ENCODE data around the gene CYP27B1.

GRCh38 chr12:57764662-57765002 lies 2.2 kb downstream of the CYP27B1 start:
- no peak for TF ChIP-seq ZNF184 (CRISPR knock-in tag; IDR thresholded peaks at IDR 0.05)
- TF ChIP-seq, protein P1, sequence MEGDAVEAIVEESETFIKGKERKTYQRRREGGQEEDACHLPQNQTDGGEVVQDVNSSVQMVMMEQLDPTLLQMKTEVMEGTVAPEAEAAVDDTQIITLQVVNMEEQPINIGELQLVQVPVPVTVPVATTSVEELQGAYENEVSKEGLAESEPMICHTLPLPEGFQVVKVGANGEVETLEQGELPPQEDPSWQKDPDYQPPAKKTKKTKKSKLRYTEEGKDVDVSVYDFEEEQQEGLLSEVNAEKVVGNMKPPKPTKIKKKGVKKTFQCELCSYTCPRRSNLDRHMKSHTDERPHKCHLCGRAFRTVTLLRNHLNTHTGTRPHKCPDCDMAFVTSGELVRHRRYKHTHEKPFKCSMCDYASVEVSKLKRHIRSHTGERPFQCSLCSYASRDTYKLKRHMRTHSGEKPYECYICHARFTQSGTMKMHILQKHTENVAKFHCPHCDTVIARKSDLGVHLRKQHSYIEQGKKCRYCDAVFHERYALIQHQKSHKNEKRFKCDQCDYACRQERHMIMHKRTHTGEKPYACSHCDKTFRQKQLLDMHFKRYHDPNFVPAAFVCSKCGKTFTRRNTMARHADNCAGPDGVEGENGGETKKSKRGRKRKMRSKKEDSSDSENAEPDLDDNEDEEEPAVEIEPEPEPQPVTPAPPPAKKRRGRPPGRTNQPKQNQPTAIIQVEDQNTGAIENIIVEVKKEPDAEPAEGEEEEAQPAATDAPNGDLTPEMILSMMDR (IDR thresholded peaks at IDR 0.05 in 2 of 3, conservative IDR thresholded peaks at IDR 0.05 in 1 of 3; ENCODE audit: insufficient read depth in 2 of 3, low read depth in 1 of 3, low read length in 3 of 3) = no peak
- TF ChIP-seq, protein P2, sequence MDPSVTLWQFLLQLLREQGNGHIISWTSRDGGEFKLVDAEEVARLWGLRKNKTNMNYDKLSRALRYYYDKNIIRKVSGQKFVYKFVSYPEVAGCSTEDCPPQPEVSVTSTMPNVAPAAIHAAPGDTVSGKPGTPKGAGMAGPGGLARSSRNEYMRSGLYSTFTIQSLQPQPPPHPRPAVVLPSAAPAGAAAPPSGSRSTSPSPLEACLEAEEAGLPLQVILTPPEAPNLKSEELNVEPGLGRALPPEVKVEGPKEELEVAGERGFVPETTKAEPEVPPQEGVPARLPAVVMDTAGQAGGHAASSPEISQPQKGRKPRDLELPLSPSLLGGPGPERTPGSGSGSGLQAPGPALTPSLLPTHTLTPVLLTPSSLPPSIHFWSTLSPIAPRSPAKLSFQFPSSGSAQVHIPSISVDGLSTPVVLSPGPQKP (CRISPR knock-in tag; IDR thresholded peaks at IDR 0.05) = no peak
- TF ChIP-seq, protein P3, sequence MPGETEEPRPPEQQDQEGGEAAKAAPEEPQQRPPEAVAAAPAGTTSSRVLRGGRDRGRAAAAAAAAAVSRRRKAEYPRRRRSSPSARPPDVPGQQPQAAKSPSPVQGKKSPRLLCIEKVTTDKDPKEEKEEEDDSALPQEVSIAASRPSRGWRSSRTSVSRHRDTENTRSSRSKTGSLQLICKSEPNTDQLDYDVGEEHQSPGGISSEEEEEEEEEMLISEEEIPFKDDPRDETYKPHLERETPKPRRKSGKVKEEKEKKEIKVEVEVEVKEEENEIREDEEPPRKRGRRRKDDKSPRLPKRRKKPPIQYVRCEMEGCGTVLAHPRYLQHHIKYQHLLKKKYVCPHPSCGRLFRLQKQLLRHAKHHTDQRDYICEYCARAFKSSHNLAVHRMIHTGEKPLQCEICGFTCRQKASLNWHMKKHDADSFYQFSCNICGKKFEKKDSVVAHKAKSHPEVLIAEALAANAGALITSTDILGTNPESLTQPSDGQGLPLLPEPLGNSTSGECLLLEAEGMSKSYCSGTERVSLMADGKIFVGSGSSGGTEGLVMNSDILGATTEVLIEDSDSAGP (CRISPR knock-in tag; IDR thresholded peaks at IDR 0.05) = no peak
- no peak for TF ChIP-seq EZH2 (IDR thresholded peaks at IDR 0.05; ENCODE audit: borderline replicate concordance, low read depth, low read length)
- no peak for TF ChIP-seq ZBED1 (IDR thresholded peaks at IDR 0.05)
- TF ChIP-seq POLR2A (conservative IDR thresholded peaks at IDR 0.05) = no peak
- no peak for TF ChIP-seq NFYB (IDR thresholded peaks at IDR 0.05; ENCODE audit: extremely low read depth, insufficient read length)
- TF ChIP-seq, protein P4, sequence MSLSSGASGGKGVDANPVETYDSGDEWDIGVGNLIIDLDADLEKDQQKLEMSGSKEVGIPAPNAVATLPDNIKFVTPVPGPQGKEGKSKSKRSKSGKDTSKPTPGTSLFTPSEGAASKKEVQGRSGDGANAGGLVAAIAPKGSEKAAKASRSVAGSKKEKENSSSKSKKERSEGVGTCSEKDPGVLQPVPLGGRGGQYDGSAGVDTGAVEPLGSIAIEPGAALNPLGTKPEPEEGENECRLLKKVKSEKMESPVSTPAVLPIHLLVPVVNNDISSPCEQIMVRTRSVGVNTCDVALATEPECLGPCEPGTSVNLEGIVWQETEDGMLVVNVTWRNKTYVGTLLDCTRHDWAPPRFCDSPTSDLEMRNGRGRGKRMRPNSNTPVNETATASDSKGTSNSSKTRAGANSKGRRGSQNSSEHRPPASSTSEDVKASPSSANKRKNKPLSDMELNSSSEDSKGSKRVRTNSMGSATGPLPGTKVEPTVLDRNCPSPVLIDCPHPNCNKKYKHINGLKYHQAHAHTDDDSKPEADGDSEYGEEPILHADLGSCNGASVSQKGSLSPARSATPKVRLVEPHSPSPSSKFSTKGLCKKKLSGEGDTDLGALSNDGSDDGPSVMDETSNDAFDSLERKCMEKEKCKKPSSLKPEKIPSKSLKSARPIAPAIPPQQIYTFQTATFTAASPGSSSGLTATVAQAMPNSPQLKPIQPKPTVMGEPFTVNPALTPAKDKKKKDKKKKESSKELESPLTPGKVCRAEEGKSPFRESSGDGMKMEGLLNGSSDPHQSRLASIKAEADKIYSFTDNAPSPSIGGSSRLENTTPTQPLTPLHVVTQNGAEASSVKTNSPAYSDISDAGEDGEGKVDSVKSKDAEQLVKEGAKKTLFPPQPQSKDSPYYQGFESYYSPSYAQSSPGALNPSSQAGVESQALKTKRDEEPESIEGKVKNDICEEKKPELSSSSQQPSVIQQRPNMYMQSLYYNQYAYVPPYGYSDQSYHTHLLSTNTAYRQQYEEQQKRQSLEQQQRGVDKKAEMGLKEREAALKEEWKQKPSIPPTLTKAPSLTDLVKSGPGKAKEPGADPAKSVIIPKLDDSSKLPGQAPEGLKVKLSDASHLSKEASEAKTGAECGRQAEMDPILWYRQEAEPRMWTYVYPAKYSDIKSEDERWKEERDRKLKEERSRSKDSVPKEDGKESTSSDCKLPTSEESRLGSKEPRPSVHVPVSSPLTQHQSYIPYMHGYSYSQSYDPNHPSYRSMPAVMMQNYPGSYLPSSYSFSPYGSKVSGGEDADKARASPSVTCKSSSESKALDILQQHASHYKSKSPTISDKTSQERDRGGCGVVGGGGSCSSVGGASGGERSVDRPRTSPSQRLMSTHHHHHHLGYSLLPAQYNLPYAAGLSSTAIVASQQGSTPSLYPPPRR (CRISPR knock-in tag; IDR thresholded peaks at IDR 0.05; ENCODE audit: borderline replicate concordance) = no peak
- TF ChIP-seq, protein P5, sequence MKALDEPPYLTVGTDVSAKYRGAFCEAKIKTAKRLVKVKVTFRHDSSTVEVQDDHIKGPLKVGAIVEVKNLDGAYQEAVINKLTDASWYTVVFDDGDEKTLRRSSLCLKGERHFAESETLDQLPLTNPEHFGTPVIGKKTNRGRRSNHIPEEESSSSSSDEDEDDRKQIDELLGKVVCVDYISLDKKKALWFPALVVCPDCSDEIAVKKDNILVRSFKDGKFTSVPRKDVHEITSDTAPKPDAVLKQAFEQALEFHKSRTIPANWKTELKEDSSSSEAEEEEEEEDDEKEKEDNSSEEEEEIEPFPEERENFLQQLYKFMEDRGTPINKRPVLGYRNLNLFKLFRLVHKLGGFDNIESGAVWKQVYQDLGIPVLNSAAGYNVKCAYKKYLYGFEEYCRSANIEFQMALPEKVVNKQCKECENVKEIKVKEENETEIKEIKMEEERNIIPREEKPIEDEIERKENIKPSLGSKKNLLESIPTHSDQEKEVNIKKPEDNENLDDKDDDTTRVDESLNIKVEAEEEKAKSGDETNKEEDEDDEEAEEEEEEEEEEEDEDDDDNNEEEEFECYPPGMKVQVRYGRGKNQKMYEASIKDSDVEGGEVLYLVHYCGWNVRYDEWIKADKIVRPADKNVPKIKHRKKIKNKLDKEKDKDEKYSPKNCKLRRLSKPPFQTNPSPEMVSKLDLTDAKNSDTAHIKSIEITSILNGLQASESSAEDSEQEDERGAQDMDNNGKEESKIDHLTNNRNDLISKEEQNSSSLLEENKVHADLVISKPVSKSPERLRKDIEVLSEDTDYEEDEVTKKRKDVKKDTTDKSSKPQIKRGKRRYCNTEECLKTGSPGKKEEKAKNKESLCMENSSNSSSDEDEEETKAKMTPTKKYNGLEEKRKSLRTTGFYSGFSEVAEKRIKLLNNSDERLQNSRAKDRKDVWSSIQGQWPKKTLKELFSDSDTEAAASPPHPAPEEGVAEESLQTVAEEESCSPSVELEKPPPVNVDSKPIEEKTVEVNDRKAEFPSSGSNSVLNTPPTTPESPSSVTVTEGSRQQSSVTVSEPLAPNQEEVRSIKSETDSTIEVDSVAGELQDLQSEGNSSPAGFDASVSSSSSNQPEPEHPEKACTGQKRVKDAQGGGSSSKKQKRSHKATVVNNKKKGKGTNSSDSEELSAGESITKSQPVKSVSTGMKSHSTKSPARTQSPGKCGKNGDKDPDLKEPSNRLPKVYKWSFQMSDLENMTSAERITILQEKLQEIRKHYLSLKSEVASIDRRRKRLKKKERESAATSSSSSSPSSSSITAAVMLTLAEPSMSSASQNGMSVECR (CRISPR knock-in tag; IDR thresholded peaks at IDR 0.05) = no peak
- TF ChIP-seq ELF4 (CRISPR knock-in tag; IDR thresholded peaks at IDR 0.05) = no peak
- TF ChIP-seq RBM25 (IDR thresholded peaks at IDR 0.05; ENCODE audit: low read depth, low read length, severe bottlenecking) = no peak
